NB4 (cell line): Measurements from ENCODE around the gene OR4K14.
"Not testable (repeated sequence)": the region's sequence is repeated elsewhere in the genome, so short reads cannot be mapped to it uniquely, and the experiment has no call there.

Experiments used
- DNase-seq: peaks from one replicate; pipeline ENCODE4 v3.0.0; 2010; ENCODE audit warnings: low read depth
- H3K4me3 ChIP-seq: one replicate; pipeline ENCODE4 v1.5.1; 2011; ENCODE audit warnings: mild to moderate bottlenecking, low read depth, low read length, moderate library complexity
- MYC ChIP-seq: IDR thresholded peaks from 2 replicates; pipeline ENCODE4 v1.6.1; 2011; ENCODE audit warnings: low read depth, low read length
- POLR2A ChIP-seq: IDR thresholded peaks from 2 replicates; pipeline ENCODE4 v1.6.1; 2011; ENCODE audit warnings: mild to moderate bottlenecking; ENCODE audit not compliant: insufficient read length; ENCODE audit errors: extremely low read depth
- TF ChIP-seq, protein P1 (sequence below): IDR thresholded peaks from one replicate; pipeline ENCODE4 v1.5.1; 2012; ENCODE audit warnings: low read depth, low read length
- TF ChIP-seq, protein P2 (sequence below): IDR thresholded peaks from 2 replicates; pipeline ENCODE4 v1.6.1; 2011; ENCODE audit warnings: low read depth, low read length

Gene OR4K14

DNA sequence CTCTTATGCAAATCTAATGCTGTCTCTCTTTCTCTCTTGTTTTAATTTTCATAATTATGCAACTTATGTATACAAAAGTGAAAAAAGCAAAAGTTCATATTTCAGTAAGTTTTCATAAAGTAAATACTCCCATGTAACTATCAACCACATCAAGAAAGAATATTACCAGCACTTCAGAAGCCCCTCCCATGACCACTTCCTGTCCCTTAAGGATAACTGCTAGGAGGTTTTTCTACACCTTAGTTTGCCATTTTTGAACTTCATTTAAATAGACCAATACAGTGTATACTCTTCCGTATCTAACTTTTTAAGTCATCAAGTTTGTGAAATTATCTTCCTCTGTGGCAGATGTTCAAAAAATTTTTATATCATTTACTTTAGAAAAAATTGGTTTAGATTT, 44.3 kb downstream of the OR4K14 start:
- no peak overlapping the region for H3K4me3 ChIP-seq
- DNase-seq: no peak
- TF ChIP-seq, protein P1, sequence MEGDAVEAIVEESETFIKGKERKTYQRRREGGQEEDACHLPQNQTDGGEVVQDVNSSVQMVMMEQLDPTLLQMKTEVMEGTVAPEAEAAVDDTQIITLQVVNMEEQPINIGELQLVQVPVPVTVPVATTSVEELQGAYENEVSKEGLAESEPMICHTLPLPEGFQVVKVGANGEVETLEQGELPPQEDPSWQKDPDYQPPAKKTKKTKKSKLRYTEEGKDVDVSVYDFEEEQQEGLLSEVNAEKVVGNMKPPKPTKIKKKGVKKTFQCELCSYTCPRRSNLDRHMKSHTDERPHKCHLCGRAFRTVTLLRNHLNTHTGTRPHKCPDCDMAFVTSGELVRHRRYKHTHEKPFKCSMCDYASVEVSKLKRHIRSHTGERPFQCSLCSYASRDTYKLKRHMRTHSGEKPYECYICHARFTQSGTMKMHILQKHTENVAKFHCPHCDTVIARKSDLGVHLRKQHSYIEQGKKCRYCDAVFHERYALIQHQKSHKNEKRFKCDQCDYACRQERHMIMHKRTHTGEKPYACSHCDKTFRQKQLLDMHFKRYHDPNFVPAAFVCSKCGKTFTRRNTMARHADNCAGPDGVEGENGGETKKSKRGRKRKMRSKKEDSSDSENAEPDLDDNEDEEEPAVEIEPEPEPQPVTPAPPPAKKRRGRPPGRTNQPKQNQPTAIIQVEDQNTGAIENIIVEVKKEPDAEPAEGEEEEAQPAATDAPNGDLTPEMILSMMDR: no peak
- TF ChIP-seq MYC: no peak
- TF ChIP-seq, protein P2, sequence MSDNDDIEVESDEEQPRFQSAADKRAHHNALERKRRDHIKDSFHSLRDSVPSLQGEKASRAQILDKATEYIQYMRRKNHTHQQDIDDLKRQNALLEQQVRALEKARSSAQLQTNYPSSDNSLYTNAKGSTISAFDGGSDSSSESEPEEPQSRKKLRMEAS: no peak
- TF ChIP-seq POLR2A: no peak

DNA sequence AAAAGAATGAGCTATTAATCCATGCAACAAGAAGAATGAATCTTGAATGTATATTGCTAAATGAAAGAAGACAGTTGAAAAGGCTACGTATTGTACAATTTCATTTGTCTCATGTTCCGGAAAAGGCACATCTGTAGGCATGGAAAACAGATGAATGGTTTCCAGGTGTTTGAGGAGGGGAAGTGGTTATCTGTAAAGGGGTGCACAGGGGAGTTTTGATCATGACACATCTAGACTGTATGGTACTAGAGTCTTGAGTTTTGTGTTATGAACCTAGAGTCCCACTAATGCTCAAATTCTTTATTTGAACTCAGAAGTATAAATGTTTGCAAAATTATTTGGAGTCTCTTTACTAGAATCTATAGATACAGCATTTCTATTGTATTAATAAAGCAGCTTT, 49.4 kb downstream of the OR4K14 start:
- DNase-seq: not testable (repeated sequence)

More for the DNA sequence above, 49.4 kb downstream of the OR4K14 start:
- H3K4me3 ChIP-seq: not testable (repeated sequence)
